ENCODE measurements around the gene TAF1D.

The TAF1D gene

DNA sequence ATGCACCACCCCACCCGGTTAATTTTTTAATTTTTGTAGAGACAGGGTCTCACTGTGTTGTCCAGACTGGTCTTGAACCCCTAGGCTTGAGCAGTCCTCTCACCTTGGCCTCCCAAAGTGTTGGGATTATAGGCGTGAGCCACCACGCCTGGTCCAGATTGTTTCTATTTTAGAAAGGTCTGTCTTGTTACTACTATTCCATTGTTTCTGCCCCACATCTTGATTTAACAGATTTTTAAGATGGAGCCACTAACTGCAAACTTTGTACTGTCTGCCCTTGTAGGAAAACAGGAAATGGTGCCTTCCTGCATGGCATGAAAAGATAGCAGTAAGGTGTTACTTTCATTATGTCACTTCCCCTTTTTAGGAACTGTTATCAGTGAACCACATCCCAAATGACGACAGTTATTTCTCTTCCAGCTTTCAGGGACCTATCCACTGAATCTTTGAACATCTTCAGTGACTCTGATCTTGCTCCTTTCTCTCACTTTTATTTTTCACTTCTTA, 23.2 kb downstream of the TAF1D start:
- DNase-seq: no peak

DNA sequence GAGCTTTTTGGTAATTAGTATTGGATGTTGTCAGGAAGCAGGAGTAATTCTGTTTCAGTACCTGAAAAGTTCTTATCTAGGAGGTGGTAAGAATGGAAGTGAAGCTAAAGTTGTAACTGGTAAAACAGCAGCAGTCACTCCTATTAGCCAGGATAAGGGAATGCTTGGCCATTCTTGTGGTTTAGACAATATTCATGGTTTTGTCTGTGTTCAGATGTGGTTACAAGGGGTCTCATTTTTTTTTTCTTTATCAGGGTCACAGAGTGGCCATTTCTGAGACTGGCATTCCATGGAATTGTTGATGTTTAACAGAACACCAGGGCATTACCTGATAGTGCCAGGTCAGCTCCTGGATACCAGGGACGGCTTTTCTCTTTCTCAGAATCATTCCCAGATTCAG, 23.8 kb downstream of the TAF1D start:
- no peak for DNase-seq

DNA sequence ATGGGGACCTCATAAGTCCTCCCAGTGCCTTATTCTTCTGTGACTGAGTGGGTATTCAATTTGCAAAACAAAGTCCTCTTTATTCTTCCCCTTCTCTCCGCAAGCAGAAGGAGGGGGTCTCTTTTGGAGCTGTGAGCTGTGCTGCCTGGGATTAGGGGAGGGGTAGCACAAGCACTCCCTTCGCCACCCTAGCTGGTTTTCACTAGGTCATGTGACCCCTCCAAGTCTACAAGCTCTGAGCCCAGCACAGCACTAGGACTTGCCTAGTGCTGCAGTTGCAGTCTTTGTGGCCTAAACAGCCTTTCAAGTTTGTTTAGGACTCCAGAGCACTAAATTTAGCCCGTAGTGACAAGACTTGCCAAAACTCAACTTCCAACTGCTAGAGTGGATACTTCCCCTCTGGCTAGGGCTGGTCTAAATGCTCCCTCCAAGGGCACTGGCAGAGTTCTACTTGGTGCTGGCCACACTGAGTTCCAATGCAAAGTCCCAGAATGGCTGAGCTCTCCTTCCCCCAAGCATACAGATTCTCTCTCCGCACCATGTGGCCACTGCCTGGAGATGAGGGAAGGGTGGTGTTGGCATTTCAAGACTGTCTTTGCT, 25.4 kb downstream of the TAF1D start:
- no peak for DNase-seq

DNA sequence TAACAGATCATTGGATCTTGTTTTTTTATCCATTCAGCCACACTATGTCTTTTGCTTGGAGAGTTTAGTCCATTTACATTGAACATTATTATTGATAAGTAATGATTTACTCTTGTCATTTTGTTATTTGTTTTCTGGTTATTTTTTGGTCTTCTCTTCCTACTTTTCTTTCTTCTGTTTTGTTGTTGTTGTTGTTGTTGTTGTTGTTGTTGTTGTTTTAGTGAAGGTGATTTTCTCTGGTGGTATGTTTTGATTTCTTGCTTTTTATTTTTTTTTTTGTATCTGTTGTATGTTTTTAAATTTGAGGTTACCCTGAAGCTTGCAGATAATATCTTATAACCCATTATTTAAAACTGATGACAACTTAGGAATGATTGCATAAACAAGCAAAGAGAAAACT, 28.6 kb downstream of the TAF1D start:
- DNase-seq: no peak

DNA sequence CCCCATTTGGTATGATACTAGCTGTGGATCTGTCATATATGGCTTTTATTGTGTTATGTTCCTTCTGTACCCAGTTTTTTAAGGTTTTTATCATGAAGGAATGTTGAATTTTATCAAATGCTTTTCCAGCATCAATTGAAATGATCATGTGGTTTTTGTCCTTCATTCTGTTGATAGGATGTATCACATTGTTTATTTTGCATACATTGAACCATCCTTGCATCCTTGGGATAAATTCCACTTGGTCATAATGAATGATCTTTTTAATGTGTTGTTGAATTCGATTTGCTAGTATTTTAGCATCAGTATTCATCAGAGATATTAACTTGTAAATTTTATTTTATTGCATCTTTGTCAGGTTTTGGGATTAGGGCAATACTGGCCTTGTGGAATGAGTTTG, 31.1 kb downstream of the TAF1D start:
- no peak for DNase-seq

DNA sequence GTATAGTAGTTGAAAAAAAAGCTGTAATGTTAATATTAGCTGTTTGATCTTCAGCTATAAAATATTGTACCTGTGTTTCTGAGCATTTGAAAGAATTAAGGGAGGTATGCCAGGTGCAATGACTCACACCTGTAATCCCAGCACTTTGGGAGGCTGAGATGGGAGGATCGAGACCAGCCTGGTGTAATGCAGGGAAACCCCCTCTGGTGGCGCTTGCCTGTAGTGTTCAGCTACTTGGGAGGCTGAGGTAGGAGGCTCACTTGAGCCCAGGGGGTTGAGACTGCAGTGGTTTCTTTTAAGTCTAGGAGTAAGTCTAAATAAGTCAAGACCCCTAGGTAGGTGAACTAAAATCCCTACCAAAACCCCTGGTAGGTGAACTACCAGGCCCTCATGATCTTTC, 37.1 kb downstream of the TAF1D start:
- DNase-seq: no peak

DNA sequence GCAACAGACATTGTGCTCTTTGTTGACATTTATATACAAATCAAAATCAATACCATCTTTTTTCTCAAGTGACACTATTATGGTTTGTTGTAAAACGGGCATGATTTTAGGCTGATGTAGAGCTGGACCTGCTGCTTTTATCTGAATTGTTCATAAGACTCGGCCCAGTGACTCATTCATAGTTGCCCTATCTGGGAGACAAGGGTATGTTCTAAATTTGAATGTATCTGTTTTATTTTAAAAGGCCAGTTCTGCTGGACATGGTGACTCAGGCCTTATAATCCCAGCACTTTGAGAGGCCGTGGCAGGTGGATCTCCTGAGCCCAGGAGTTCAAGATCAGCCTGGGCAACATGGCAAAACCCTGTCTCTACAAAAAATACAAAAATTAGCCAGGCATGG, 40.5 kb downstream of the TAF1D start:
- DNase-seq: no peak

DNA sequence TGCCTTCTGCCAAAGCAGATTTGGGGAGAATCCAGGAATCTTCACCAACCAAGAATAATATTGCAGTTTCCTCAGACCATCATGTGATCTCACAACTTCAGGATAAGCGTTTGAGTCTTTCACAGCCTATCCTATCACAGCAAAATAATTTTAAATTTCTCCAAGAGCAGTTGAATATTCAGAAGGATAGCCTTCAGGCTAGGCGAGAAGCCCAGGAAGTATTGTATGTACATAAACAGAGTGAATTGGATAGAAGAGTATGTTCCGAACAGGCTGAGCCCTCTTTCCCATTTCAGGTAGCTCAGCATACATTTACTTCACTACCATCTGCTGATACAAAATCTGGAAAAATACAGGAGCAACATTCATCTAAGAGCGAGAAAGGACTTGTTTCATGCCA, 43.7 kb downstream of the TAF1D start:
- no peak for DNase-seq

DNA sequence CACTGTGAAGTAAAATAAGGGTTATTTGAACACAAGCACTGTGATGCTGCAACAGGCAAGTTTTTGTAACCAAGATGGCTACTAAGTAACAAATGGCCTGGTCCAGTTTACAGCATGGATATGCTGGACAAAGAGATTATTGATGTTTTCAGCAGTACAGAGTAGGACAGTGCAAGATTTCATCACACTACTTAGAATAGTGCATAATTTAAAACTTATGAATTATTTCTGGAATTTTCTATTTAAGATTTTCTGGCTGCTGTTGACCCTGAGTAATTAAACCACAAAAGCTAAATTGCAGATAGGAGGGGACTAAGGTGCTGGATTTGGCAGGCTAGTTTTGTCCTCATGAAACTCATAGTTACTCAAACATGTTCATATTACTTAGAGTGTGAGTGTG, 46.7 kb downstream of the TAF1D start:
- DNase-seq: no peak

DNA sequence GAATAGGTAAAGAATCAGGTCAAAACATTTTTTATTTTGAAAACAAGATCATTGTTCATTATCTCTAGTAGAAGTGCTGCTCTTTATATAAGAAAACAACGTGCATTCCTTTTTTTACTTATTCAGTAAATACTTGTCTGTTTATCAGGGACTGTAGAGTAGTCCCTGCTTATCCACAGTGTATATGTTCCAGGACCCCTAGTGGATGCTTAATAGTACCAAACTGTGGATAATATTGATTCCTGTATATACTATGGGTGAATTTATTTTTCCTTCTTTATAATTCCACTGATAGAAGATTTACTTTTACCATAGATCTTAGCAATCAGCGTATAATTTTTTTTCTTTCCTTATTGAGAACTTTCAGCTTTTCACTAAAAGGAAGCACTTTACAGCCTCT, 47.2 kb downstream of the TAF1D start:
- DNase-seq: no peak

DNA sequence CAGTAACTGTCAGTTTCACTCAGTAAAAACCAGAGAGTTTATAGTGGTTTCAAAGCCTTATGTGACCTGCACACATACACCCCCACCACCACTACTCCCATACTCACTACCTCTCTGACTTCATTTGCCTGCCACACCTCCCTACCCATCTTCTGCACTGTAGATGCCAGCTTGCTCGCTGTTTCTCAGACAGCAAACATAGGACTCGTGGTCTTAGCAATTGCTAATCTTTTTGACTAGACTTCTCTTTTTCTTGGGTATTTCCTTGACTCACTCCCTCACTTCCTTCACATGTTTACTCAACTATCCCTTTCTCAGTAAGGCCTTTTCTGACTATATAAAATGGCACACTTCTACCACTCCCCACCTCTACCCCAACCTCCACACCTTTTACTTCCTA, 52.1 kb downstream of the TAF1D start:
- no peak for DNase-seq

DNA sequence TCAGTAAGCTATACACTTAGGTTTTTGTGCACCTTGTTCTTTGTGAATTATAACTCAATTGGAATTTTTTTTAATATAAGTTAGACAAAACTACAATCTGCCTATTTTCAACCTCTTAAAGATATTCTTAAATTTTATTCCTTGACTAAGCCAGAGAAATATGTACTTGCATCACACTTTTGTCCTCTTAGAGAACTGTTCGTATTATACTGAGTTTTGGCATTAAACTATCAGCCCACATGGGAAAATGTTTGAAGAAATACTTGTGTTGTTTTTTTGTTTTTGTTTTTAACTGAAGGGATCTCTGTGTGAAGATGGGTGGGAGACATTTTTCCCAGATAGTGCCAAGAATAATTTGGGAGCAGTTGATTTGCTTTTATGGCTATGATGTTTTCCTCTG, 54.5 kb downstream of the TAF1D start:
- no peak for DNase-seq

DNA sequence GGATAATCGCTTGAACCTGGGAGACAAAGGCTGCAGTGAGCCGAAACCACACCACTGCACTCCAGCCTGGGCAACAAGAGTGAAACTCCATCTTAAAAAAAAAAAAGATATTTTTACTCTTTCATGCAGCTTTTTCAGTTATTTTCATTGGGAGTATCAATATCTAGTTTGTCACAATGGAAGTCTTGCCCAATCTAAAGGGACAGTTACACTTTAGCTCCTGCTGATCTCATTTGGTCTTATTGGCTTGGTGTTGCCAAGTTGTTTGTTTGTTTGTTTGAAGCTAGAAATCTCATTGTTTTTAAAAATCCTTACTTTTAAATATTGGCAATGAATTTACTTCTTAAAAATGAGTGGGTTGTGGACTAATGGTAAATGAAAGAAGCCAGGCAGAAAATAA, 55.1 kb downstream of the TAF1D start:
- DNase-seq: no peak

Measured in T1000 (cell line).